ENCODE data around the gene VPS35L. TPM values are rescaled to one million over a fixed set of nuclear protein-coding genes. Genes with fewer than 3 reads are reported as not detected.
A peak's percentile ranks its signal among the peaks of the same experiment; 100 is the strongest.

VPS35L gene
- total RNA-seq, 1 donor from 2014 or later, result 23.8 TPM

DNA sequence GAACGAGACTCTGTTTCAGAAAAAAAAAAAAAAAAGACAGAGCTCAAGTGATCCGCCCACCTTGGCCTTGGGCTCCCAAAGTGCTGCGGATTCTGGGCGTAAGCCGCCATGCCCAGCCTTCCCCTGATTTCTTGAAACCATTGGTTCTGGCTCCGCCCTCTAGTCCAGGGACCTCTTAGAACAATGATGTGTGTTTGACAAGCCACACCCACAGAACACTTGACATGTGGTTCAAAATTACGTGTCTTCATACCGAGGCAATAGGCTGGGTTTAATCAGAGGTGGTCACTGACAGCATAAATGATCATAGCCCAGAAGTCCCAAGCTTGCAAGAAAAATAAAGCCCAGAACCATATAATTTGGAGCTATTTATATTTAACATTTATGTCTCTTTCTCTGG, 139.5 kb downstream of the VPS35L start:
- intact Hi-C loops (cut with micrococcal nuclease), result no loop called here
- DNase-seq, result no peak
- Histone ChIP-seq H3K27ac (replicated peaks) (peak overlapping the region; percentile 88), H3K4me1 (peaks cover 68% of the 10 kb centered on the region), H3K27me3 (ENCODE audit: low read depth) (no peaks in the 10 kb centered on the region), H3K4me3 (no peak overlapping the region), H3K36me3 (peaks cover 40% of the 10 kb centered on the region), H3K9me3 (replicated peaks) (no peaks in the 10 kb centered on the region)
- TF ChIP-seq, protein P1, sequence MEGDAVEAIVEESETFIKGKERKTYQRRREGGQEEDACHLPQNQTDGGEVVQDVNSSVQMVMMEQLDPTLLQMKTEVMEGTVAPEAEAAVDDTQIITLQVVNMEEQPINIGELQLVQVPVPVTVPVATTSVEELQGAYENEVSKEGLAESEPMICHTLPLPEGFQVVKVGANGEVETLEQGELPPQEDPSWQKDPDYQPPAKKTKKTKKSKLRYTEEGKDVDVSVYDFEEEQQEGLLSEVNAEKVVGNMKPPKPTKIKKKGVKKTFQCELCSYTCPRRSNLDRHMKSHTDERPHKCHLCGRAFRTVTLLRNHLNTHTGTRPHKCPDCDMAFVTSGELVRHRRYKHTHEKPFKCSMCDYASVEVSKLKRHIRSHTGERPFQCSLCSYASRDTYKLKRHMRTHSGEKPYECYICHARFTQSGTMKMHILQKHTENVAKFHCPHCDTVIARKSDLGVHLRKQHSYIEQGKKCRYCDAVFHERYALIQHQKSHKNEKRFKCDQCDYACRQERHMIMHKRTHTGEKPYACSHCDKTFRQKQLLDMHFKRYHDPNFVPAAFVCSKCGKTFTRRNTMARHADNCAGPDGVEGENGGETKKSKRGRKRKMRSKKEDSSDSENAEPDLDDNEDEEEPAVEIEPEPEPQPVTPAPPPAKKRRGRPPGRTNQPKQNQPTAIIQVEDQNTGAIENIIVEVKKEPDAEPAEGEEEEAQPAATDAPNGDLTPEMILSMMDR (IDR thresholded peaks at IDR 0.05; ENCODE audit: borderline replicate concordance), result no peak

DNA sequence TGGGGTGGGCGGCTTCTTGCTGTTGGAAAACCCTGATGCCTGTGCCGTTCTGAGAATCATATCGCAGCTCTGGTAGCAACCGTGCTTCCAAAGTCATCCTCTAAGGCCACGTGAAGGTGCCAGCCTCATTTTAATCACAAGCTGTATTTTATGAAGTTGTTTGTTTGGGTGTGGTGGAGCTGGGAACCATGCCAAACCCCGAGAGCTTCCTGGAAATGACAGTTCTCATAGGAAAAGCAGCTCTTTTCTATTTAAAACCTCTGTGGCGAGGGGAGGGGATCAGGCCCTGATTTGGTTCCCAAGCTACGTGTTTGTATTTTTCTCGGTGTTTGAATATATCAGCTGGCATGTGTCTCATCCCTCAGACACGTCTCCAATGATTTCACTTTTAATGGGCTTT, 140.8 kb downstream of the VPS35L start:
- Histone ChIP-seq H3K36me3 (peaks cover 44% of the 10 kb centered on the region), H3K4me1 (peaks cover 66% of the 10 kb centered on the region)
- intact Hi-C loops (cut with micrococcal nuclease), result no loop called here

DNA sequence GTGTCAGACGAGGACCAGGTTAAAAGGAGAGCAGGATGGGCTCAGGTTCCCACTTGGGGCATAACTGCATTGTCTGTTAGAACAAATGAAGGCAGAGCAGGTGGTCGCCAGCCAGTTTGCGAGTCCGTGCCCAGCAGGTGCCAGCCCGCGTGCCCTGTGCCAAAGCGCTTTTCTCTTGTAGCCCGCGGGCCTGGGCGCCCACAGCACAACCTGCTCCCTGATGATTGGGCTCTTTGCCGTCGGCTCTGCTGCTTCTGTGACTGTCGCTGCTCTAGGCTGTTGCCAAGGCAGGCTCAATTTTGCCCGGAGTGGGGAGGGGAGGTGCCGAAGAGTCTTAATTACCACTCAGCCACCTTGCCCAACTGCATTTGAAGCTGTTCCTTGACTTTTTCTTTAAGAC, 141.5 kb downstream of the VPS35L start:
- no peak overlapping the region for H3K4me3 ChIP-seq
- DNase-seq, result no peak
- H3K27ac ChIP-seq (replicated peaks), result peak overlapping the region; percentile 88
- peaks cover 64% of the 10 kb centered on the region for H3K4me1 ChIP-seq
- no peaks in the 10 kb centered on the region for H3K9me3 ChIP-seq (replicated peaks)
- H3K36me3 ChIP-seq, result peaks cover 44% of the 10 kb centered on the region
- intact Hi-C loops (cut with micrococcal nuclease), result no loop called here
- H3K27me3 ChIP-seq (ENCODE audit: low read depth), result no peaks in the 10 kb centered on the region
- TF ChIP-seq, protein P1 (IDR thresholded peaks at IDR 0.05; ENCODE audit: borderline replicate concordance), result no peak

More for the DNA sequence above, 140.8 kb downstream of the VPS35L start:
- TF ChIP-seq, protein P1 (IDR thresholded peaks at IDR 0.05; ENCODE audit: borderline replicate concordance), result no peak
- Histone ChIP-seq H3K9me3 (replicated peaks) (no peaks in the 10 kb centered on the region), H3K27me3 (ENCODE audit: low read depth) (no peaks in the 10 kb centered on the region), H3K27ac (replicated peaks) (peak overlapping the region; percentile 88), H3K4me3 (no peak overlapping the region)
- peak; percentile 79 for DNase-seq

DNA sequence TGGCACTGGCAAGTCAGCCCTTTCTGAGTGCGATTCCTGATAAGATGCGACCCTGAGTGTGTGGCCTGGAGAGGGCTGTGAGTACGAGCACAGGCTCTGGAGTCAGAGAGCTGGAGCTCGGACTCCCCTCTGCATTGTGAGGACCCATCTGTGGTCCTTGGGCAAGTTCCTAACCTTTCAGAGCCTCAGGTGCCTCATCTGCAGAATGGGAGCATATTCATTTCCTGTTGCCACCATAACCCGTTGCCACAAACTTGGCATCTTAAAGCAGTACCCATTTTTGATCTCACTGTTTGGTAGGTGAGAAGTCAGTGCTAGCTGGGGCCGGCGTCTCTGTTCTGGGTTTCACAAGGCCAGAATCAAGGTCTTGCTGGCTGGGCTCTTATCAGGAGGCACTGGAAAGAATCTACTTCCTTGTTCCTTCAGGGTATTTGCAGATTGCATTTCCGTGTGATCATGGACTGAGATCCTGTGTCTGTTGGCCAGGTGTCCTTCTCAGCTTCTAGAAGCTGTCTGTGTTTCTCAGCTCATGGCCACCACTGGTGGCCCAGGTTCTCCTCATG, 142.3 kb downstream of the VPS35L start:
- Histone ChIP-seq H3K9me3 (replicated peaks) (no peaks in the 10 kb centered on the region), H3K4me3 (no peak overlapping the region), H3K27ac (replicated peaks) (peak overlapping the region; percentile 88), H3K4me1 (peaks cover 64% of the 10 kb centered on the region), H3K36me3 (peaks cover 44% of the 10 kb centered on the region), H3K27me3 (ENCODE audit: low read depth) (no peaks in the 10 kb centered on the region)
- no peak for DNase-seq
- TF ChIP-seq, protein P1 (IDR thresholded peaks at IDR 0.05; ENCODE audit: borderline replicate concordance), result no peak
- intact Hi-C loops (cut with micrococcal nuclease), result no loop called here

DNA sequence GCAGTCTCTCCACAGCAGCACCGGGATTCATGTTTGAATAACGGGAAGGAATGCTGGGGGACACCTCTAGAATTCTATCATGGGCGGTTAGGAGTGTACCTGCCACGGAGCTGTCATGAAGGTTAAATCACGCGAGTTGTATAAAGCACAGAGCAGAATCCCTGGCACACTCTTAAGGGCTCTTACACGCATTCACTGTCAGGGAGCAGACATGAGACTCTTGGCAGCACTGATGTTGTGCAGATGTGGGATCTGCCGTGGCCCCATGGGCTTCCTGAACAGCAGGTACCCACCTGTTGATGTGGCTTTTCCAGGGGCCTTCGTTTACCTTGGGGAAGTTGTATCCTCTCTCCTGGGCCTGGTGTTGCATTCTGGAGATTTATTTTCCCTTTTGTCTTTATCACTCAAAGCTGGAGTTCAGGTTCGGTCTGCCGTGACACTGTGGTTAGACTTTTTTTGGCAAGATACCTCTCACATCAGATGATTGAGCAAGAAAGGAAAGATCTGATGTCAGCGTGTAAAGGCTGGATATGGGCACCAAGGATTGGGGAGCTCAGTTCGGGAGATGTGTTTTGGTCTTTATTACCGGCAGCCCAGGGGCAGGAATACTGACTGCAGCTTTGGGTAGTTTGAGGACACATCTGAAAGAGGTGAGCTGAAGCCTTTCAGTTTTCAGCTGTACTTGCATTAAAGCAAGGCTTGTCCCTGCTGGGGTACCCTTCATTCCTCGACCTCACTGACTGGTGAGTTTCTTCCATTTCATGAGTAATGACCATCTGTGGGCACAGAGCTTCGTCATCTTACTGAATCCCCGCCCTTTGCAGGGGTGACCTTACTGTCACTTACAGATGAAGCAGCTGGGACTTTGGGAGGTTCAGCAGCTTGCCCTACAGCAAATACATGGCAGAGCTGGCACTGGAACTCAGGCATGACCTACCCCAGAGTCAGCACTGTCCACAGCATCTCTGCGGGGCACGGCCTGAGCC, 143.3 kb downstream of the VPS35L start:
- peaks cover 73% of the 10 kb centered on the region for H3K4me1 ChIP-seq

More for the DNA sequence above, 143.3 kb downstream of the VPS35L start:
- no peaks in the 10 kb centered on the region for H3K9me3 ChIP-seq (replicated peaks)
- TF ChIP-seq, protein P1 (IDR thresholded peaks at IDR 0.05; ENCODE audit: borderline replicate concordance), result no peak
- intact Hi-C loops (cut with micrococcal nuclease), result no loop called here
- no peaks in the 10 kb centered on the region for H3K27me3 ChIP-seq (ENCODE audit: low read depth)
- DNase-seq, result no peak
- H3K36me3 ChIP-seq, result peaks cover 51% of the 10 kb centered on the region
- H3K27ac ChIP-seq (replicated peaks), result peak overlapping the region; percentile 88
- no peak overlapping the region for H3K4me3 ChIP-seq

All from left ventricle myocardium inferior (tissue), 1 donor.